Keratinocyte (primary cell): ENCODE results near the gene RNF215.

Experiments
- CTCF ChIP-seq, 3 experiments: IDR thresholded peaks in 1 of 3; conservative IDR thresholded peaks in 1 of 3; optimal IDR thresholded peaks in 1 of 3; 2 replicates in 2 of 3; 3 replicates in 1 of 3; pipeline versions ENCODE3 to v1.5.1; 2011; ENCODE audit warnings: low read length in 3 of 3, mild to moderate bottlenecking in 3 of 3, moderate library complexity in 2 of 3, control low read depth in 1 of 3, inconsistent platforms in 1 of 3; ENCODE audit not compliant: insufficient read depth in 2 of 3; ENCODE audit errors: extremely low read depth in 1 of 3
- EZH2 ChIP-seq: IDR thresholded peaks from one replicate; pipeline ENCODE4 v1.6.1; 2012; ENCODE audit warnings: inconsistent platforms, mild to moderate bottlenecking, low read length, moderate library complexity

- no peak for TF ChIP-seq CTCF (optimal IDR thresholded peaks at IDR 0.05 in 1 of 3, IDR thresholded peaks at IDR 0.05 in 1 of 3, conservative IDR thresholded peaks at IDR 0.05 in 1 of 3; ENCODE audit: extremely low read depth in 1 of 3, insufficient read depth in 2 of 3, low read length in 3 of 3)
- TF ChIP-seq EZH2 = no peak
Measured at GRCh38 chr22:30413745-30414524, 26.7 kb upstream of the RNF215 start.
